IPS-18c (cell line): Measurements from ENCODE around the gene COL23A1.

ENCODE experiments used
- H3K4me3 ChIP-seq: 2 replicates; pipeline ENCODE4 v1.7.0; 2013; ENCODE audit warnings: low read depth, mild to moderate bottlenecking, low read length, moderate library complexity; ENCODE audit not compliant: insufficient read depth
- H3K9me3 ChIP-seq: one replicate; pipeline ENCODE4 v1.6.1; 2013; ENCODE audit warnings: mild to moderate bottlenecking, low read length, moderate library complexity; ENCODE audit not compliant: control insufficient read depth, insufficient read depth

The COL23A1 gene

GRCh38 chr5:178527458-178528307 is 62.5 kb downstream of the COL23A1 start:
- Histone ChIP-seq H3K4me3 (no peak overlapping the region), H3K9me3 (peaks cover 4% of the 10 kb centered on the region)

DNA sequence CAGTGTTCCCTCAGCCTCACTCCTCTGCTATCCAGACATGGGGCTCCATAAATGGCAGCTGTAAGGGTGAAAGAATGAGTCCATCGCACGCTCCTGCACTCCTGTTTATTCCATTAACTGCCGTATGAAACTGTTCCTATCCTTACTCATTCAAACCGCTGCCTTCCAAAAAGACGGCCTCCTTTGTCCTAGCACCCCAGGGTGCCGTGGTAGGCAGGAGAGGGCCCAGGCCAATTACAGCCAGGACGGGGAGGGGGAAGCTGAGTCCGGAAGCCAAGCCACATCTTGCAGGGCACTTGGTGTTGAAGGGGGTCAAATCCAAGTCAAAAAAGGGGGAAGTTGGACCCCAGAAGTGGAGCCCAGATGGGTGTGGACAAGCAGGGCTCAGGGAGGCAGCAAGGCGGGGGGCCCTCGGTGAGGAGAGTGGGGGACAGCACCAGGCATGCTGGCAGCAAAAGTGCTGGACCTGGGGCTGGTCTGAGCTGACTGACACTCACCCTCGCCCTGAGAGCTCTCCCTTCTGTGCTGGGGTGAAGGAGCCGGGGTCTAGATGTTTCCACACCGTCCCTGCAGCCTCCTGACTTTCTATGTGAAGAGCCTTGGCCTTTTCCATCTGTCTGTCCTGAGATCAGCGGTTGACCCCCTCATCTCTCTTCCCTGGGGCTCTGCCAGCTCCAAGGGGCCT is 63.3 kb downstream of the COL23A1 start:
- no peak overlapping the region for H3K4me3 ChIP-seq

DNA sequence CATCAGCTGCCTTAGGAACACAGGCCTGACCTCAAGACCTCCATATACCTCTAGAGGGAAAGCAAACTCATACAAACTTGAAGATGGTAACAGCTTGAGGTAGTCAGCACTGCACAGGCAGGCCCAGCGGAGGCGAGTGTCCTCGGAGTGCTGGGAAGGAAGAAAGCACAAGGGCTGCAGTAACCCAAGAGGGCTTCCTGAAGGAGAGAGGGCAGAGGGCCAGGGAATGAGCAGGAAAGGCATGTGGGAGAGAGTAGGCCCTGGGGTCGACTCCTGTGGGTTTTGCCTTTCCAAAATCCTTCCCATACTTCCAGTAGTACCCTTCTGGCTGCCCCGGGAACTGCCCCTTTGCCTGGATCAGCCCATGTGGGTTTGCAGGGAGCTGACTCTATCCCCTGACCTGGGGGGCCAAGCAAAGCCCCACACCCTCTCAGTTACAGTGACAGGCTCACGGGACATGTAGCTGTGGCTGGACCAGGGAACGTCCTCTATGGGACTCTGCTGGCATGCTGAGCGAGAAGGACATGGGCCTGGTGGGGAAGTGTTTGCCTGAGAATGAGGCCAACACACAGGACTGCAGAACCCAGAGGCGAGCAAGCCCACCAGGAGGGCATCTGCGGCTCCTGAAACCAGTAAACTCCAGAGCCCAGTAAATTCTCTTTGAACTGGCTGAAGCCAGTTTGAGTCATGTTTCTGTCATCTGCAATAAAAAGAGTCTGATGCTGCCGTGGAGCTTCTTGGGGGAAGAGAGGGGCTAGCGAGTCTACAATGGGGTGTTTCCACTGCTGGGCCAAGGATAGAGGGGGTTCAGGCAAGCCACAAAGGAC is 64.1 kb downstream of the COL23A1 start:
- Histone ChIP-seq H3K9me3 (peaks cover 4% of the 10 kb centered on the region), H3K4me3 (no peak overlapping the region)

More for the DNA sequence above, 63.3 kb downstream of the COL23A1 start:
- H3K9me3 ChIP-seq = peaks cover 4% of the 10 kb centered on the region

GRCh38 chr5:178524093-178524882 is 65.9 kb downstream of the COL23A1 start:
- no peak overlapping the region for H3K4me3 ChIP-seq
- H3K9me3 ChIP-seq = peaks cover 10% of the 10 kb centered on the region

DNA sequence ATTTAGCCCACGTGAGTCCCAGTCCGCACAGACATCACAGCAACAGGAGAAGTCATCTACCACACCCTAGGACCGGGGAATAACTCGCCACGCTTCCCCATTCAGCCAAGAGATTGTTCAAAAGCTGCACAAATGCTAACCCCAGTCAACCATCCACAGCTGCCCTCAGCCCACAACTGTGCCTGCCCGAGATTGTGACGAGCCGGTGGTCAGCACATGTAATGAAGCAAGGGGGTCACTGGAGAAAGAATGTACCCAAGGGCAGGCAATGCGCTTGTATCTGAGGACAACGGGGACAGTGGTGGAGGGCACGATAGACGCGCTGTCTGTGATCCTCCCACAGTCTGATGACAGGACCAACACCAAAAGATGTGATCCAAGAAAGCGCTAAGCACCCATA is 67.8 kb downstream of the COL23A1 start:
- H3K9me3 ChIP-seq = peaks cover 13% of the 10 kb centered on the region

GRCh38 chr5:178520851-178521250 is 69.3 kb downstream of the COL23A1 start:
- H3K9me3 ChIP-seq = peaks cover 10% of the 10 kb centered on the region

More for the DNA sequence above, 67.8 kb downstream of the COL23A1 start:
- no peak overlapping the region for H3K4me3 ChIP-seq

GRCh38 chr5:178519804-178520203 is 70.4 kb downstream of the COL23A1 start:
- H3K4me3 ChIP-seq = no peak overlapping the region

More at GRCh38 chr5:178520851-178521250, 69.3 kb downstream of the COL23A1 start:
- H3K4me3 ChIP-seq = no peak overlapping the region

DNA sequence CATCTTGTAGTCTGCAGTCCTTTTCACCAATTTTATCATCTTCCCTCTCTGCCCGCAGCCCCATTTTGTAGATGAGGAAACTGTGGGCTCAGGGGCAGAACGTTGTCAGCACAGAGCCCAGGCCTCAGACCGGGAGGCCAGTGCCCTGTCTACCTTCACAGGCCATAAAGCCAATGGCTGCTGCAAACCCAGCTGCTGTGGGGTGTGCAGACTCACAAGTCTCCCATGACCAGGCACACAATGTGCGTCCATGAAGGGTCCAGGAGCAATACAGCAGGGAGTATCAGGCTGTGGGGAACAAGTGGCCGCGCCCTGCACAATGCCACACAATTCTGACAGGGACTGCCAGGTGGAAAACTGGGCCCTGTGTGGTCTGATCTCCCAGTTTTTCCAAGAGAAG is 71.0 kb downstream of the COL23A1 start:
- H3K4me3 ChIP-seq = no peak overlapping the region
- H3K9me3 ChIP-seq = peaks cover 8% of the 10 kb centered on the region

More at GRCh38 chr5:178519804-178520203, 70.4 kb downstream of the COL23A1 start:
- peaks cover 10% of the 10 kb centered on the region for H3K9me3 ChIP-seq

GRCh38 chr5:178516504-178517235 is 73.5 kb downstream of the COL23A1 start:
- Histone ChIP-seq H3K9me3 (peaks cover 8% of the 10 kb centered on the region), H3K4me3 (no peak overlapping the region)

- Histone ChIP-seq H3K4me3 (no peak overlapping the region), H3K9me3 (peaks cover 8% of the 10 kb centered on the region)
Observed at GRCh38 chr5:178515776-178516503, 74.3 kb downstream of the COL23A1 start.

DNA sequence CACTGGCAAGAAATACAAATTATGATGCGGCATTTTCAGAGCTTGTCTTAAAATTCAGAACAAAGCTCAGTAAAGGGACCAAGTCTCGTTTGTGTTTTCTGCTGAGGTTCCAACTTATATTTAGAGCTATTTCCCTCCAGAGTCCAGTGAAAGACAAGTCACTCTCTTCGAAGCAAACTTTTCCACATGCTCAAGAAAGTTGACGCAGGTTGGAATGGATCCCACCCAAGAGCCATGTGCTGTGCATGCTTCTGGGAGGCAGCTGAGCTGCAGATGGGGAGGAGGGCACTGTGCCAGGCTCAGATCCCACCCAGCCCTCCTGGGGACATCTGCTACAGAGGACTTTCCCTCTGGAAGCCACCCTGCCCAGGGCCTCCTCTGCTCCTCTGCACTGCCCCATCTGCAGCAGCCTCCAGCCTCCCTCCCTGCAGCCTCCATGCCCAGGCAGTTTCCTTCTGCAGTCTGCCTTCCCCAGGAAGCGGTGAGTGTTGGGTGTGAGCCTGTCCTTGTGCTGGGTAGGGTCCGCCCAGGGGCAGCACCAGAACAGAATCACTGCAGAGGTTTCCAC is 75.3 kb downstream of the COL23A1 start:
- peaks cover 7% of the 10 kb centered on the region for H3K9me3 ChIP-seq
- no peak overlapping the region for H3K4me3 ChIP-seq

DNA sequence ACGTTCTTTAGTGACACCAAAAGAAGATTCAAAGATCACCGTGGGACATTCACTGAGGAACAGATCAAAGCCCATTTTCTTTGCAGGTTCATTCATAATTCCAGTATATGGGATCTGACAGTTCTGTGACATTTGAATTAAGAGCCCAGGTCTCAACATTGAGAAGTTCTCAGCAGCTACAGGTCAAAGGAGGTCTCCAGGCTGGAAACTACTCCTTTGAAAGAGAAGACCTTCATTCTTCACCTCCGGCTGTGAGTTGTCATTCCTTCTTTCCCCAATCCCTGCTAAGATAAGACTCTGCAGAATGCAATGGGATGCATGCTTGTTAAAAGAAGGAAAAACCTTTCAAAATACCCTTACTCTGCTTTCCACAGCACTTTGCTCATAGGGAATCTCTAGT is 79.0 kb downstream of the COL23A1 start:
- no peaks in the 10 kb centered on the region for H3K9me3 ChIP-seq
- H3K4me3 ChIP-seq = no peak overlapping the region

- Histone ChIP-seq H3K9me3 (no peaks in the 10 kb centered on the region), H3K4me3 (no peak overlapping the region)
Observed at GRCh38 chr5:178509491-178510057, 80.6 kb downstream of the COL23A1 start.

- H3K9me3 ChIP-seq = no peaks in the 10 kb centered on the region
- no peak overlapping the region for H3K4me3 ChIP-seq
Observed at GRCh38 chr5:178507151-178507932, 82.9 kb downstream of the COL23A1 start.
